H4 (cell line): ENCODE data around the gene SLC6A19. TPM values are rescaled to one million over a fixed set of nuclear protein-coding genes. Genes with fewer than 3 reads are reported as not detected.

ENCODE experiments used
- DNase-seq: peaks from one replicate; pipeline ENCODE4 v3.0.0-alpha.2; 2015; ENCODE audit warnings: low spot score
- total RNA-seq: library from RNA; depleted of rRNA; stranded (reverse); fragments of >200 nt; shearing (Covaris generic); gene quantifications from 2 replicates; pipeline ENCODE4 v1.2.3, GENCODE V29; 2014

SLC6A19 gene
- total RNA-seq, 1 experiment from 2014 or later = not detected

DNA sequence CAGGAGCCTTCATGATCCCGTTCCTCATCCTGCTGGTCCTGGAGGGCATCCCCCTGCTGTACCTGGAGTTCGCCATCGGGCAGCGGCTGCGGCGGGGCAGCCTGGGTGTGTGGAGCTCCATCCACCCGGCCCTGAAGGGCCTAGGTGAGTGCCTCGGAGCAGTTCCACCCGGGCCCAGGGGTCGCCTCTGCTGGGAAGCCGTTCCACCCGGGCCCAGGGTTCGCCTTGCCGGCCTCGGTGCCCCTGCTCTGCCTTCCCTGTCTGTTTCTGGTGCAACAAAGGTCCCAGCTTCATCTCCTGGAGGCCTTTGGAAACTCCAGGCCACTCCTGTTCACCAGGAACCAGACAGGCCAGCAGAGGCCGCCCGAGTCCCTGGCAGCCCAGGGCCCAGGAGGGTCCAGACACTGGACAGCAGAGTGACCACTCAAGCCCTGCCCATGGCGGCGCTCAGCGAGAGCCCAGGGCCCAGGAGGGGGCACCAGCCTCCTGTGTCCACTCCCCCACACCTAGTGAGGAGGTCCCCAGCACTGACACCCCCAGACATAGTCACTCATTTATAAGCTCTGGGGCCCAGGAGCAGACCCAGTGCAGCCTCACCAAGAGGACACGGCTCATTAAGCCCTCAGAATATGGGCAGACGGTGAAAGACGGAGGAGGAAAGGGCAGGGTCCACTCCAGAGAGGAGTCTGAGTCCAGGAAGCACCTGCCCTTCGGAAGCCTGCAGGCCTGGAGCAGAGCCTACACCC, 7.5 kb downstream of the SLC6A19 start:
- no peak for DNase-seq

DNA sequence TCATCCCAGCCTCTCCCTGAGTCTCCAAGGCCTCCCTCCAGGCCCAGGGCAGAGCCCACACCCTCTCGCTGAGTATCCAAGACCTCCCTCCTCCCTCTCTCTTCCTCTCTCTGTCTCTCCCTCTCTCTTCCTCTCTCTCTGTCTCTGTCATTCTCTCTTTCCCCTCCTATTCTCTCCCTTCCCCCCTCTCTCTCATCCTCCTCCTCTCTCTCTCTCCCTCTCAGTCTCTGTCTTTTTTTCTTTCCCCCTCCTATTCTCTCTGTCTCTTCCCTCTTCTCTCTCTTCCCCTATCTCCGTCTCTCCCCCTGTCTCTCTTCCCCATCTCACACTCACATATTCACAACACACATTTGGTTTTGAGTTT, 8.1 kb downstream of the SLC6A19 start:
- no peak for DNase-seq

DNA sequence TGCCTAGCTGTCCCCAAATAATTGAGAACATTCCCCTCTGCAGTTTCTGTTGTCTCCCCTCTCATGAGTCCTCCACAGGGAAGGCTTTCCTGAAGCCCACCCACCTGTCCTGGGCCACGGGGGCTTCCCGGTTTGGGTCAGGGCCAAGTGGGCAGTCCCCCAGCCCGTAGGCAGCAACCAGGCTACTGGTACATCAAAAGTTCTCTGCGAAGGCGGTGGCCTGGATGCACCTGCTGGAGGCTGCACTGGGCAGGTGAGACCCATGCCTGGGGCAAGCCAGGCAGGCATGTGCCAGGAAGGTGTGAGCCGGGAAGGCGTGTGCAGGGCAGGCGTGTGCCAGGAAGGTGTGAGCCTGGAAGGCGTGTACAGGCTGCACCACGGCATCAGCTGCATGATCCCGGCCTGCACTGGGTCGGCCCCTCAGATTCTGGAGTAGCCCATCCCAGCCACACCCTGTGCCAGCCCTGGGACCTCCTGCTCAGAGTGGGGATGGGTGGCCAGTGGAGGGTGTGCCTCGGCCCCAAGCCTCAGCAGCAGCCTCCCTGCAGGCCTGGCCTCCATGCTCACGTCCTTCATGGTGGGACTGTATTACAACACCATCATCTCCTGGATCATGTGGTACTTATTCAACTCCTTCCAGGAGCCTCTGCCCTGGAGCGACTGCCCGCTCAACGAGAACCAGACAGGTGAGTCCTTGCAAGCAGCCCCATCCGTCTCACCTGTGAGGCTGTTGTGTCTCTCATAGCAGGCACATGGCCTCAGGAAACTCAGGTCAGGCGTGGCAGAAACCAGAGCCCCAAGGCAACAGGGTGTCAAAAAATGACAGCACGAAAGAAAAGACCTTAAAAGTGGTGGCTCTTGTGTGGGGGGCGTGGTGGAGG, 8.7 kb downstream of the SLC6A19 start:
- DNase-seq = no peak

DNA sequence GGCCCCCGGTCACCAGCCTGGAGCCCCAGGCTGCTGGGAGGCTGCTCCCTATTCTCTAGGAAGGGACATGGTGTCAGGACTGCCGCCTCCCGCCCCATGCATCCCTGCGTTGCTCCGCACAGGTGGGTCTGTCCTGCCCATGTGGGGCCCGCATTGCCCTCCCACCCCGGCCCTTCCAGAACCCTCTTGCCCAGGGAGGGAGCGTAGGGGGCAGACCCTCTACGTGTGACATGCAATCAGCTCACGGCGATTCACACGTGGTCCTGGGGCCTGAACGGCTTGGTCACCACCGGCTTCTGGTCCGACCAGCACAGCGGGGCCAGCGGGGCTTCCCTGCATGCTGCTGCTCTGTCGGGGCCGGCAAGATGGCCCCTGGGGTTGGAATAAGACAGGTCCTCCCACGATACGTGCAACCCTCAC, 9.4 kb downstream of the SLC6A19 start:
- no peak for DNase-seq

DNA sequence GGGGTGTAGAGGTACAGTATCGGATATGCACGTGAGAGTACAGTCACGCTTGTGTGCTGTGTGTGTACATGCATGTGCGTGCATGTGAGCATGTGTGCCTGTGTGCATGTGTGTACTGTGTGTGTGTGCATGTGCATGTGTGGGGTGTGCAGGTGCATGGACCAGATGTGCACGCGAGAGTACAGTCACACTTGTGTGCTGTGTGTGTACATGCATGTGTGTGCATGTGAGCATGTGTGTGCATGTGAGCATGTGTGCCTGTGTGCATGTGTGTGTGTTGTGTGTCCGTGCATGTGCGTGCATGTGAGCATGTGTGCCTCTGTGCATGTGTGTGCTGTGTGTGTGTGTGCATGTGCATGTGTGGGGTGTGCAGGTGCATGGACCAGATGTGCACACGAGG, 10.3 kb downstream of the SLC6A19 start:
- DNase-seq = no peak

DNA sequence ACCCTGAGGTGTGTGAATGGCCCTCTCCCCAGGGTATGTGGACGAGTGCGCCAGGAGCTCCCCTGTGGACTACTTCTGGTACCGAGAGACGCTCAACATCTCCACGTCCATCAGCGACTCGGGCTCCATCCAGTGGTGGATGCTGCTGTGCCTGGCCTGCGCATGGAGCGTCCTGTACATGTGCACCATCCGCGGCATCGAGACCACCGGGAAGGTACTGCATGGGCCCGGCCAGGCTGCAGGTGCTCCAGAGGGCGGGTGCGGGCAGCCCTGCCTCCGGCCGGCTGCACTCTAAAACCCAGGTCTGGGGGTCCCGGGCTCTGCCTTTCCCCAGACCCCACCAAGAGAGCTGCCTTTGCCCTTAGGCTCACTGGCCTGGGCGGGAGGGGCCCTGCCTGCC, 10.9 kb downstream of the SLC6A19 start:
- no peak for DNase-seq

DNA sequence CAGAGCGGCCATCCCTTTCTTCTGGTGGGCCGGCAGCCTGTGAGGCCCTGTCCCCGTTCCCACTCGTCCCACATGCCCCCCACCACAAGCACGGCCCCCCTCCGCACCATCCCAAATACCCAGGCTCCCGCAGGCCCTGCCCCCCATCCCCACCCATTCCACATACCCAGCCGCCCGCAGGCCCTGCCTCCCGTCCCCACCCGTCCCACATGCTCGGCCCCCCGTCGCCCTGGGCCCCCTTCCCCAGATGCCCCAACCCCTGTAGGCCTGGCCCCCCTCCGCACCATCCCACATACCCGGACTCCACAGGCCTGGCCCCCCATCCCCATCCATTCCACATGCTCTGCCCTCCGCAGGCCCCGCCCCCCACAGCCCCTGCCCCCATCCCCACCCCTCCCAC, 11.5 kb downstream of the SLC6A19 start:
- DNase-seq = no peak

DNA sequence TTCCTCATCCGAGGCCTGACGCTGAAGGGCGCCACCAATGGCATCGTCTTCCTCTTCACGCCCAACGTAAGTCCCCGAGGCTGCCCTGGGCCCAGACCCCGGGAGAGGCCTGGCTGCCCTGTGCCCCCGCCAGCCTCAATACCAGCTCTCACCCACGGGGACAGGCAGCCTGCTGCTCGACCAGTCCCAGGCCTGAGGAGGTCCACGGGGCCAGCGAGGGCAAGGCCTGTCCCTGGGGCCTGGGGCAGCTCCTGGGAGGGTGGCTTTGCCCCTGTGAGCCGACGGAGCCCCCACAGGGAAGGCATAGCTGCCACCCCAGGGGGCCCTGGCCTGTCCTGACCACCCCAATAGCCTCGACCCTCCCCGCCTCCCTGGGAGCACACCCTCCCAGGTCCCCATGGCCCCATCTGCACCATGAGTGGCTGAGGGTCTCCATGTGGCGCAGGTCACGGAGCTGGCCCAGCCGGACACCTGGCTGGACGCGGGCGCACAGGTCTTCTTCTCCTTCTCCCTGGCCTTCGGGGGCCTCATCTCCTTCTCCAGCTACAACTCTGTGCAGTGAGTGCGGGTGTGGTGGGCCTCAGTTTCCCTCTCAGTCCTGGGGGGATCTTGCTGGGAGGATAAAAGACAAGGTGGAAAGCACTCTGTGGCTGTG, 12.2 kb downstream of the SLC6A19 start:
- DNase-seq = no peak

DNA sequence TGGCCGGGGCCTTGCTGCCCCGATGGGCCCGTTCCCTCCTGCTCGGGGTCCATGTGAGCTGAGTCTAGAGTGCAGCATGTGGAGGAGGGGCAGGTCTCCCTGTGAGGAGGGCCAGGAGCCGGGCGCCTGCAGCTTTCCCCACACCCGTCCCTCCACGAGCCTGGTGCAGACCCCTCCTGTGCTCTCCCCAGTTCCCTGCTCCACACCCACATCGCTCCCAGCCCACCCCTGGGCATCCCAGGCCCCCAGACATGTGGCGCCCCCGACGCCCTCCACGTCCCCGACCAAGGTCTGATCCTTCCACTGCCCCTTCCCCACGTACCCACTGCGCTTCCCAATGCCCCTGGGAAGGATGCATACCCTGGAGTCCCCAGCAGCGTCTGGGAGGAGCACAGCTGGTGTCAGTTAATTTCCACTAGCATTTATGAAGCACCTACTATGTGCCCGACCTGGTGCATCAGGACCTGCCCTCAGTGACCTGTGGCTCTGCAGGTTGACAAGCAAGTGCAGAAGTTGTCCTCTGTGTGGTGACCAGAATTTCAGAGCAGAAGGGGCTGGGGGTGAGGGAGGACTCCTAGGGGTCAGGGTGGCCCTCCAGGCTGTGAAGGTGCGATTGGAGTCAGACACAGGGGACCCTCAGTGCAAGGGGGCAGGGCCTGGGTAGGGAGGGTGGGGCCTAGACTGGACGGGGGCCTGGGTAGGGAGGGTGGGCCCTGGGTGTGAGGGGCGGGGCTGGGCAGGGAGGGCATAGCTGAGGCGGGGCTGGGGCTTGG, 13.0 kb downstream of the SLC6A19 start:
- DNase-seq = no peak

DNA sequence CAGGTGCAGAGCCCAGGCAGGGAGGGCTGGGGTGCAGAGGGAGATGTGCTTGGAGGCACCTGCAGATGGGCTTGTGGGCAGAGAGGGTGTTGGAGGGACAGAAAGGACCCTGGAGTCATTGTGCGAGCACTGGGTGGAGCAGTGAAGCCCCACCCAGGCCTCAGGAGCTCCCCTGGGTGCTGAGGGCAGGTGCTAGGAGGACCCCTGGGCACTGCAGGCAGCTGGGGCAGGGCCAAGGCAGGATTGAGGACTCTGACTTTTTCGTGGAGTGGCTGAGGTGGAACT, 13.5 kb downstream of the SLC6A19 start:
- DNase-seq = no peak

DNA sequence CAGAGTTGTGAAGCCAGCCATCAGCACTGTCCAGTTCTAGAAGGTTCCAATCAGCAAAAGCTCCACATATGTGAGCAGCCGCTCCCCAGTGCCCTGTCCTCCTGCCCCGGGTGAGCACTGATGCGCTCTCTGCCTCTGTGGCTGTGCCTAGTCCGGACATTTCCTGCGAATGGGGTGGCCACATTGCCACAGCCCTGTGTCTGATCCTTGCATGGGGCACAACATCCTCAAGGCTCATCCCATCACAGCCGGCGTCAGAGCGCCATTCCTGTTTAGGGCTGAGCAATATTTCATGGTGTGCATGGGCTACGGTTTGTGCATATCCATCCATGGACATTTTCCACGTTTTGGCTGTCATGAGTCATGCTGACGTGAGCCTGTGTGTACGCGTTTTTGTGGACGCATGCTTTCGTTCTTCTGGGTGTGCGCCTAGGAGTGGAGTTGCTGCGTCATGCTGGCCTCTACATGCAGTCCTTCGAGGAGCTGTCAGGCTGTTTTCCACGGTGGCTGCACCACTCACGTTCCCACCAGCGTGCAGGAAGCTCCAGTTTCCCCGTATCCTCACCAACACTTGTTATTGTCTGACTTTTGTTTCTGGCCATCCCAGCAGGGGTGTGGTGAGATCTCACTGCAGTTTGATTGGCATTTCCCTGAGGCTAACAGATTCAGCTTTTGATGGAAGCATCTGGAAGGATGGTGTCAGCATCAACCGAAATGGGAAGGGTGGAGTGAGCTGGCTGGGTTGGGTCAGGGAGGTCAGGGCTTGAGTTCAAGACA, 14.1 kb downstream of the SLC6A19 start:
- DNase-seq = no peak

DNA sequence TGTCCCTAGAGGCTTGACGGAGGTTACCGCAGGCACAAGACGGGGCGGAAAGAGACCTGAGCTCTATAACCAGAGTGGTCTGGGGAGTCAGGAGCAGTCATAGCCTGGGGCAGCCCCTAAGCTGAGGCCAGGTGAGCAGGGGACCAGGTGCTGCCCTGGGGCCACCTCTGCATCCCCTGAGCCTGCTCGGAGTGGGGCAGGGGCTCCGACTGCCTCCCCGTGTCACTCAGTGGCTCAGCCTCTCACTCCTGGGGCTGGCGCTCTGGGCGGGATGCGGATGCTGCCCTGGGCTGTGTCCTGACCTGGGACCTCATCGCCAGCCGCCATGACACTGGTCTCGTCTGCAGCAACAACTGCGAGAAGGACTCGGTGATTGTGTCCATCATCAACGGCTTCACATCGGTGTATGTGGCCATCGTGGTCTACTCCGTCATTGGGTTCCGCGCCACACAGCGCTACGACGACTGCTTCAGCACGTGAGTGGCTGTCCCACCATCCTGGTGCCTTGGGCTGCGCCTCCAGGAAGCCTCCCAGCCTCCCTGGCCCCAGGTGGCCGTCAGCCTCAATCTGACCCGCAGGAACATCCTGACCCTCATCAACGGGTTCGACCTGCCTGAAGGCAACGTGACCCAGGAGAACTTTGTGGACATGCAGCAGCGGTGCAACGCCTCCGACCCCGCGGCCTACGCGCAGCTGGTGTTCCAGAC, 15.0 kb downstream of the SLC6A19 start:
- DNase-seq = no peak

DNA sequence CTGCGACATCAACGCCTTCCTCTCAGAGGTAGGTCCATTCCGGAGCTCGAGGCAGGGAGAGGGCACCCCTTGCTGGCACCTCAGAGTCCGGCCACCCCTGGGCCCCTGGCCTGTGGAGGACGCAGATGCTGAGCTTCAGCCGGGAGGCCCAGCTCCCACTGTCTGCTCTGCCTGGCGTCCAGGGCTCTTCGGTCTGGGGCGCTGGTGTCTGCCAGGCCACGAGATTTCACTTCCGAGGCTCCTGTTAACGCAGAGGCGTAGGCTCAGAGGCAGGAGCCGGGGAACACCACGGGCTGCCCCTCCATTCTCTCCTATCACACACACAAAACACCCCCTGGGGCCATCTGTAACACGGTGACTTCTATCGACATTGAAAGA, 15.5 kb downstream of the SLC6A19 start:
- DNase-seq = no peak

DNA sequence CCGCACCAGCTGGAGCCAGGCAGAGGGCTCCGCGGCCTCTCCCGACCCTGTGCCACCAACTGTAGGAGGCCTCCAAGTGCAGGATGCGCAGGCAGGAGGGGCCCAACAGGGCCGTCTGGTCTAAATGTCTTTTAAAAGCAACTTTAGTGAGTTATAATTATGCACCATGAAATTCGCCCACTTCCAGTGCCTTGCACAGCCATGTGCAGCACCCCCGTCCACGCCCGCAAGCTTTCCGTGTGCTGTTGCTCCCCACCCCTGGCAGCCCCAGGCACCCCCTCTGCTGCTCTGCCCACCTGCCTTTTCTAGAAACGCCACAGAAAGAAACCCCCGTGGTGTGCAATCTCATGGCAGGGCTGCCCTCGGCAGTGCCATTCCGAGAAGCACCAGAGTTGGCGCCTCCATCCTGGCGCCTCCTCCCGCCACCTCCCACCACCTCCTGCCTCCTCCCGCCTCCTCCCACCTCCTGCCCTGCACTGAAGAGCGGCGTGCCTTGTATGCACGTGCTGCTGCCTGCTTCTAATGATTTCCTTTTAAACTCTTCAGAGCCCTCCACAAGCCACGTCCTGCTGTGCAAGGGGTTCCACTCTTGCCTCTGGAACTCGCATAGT, 16.3 kb downstream of the SLC6A19 start:
- DNase-seq = no peak

DNA sequence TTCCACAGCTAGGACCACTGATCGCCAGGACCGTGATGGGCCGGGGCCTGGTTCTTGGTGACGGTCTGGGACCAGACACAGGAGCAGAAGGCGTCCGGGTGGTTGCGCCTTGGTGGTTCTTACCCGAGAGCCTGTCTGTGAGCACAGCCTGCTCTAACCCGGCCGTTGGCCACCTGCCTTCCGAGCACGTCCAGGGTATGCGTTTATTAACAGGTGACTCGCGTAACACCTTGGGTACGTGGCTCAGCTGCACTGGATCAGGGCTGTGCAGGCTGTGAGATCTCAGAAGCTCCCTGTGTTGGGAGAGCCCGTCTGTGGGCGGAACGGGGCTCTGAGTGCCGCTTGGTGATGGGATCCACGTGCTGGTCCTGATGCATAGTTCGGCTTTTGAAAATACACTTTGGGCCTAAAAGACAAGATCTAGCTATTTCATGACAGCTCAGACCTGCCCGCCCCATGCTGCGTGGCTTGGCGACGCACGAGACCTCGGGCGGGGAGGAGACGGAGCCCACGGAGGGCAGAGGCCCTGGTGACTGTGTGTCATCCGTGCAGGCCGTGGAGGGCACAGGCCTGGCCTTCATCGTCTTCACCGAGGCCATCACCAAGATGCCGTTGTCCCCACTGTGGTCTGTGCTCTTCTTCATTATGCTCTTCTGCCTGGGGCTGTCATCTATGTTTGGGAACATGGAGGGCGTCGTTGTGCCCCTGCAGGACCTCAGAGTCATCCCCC, 17.1 kb downstream of the SLC6A19 start:
- no peak for DNase-seq

DNA sequence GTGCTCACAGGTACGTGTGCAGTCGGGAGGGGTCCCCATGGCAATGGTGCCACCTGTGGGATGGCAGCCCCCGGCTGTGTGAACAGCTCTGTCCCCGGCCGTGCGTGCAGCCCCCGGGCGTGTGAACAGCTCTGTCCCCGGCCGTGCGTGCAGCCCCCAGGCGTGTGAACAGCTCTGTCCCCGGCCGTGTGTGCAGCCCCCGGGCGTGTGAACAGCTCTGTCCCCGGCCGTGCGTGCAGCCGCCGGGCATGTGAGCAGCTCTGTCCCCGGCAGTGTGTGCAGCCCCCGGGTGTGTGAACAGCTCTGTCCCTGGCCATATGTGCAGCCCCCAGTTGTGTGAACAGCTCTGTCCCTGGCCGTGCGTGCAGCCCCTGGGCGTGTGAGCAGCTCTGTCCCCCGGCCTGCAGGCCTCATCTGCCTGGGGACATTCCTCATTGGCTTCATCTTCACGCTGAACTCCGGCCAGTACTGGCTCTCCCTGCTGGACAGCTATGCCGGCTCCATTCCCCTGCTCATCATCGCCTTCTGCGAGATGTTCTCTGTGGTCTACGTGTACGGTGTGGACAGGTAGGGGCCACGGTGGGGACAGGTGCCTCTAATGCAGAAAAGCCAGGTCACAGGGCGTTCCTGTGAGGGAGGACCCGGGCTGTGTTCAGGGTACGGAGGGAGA, 17.8 kb downstream of the SLC6A19 start:
- DNase-seq = no peak

DNA sequence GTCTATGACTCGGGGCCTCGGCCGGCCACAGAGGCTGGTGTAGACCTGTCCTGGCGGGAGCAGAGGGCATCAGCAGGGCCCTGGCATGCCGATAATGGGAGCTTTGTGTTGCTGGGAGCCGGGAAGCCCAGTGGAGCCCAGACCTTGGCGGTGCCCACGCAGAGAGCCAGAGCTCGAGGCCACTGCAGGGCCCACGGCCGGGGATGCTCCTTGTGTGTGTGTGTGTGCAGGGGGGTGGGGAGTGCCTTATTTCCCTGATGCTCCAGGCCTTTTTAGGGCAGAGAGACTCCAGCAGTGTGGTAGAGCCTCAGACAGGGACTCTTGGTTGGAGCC, 18.3 kb downstream of the SLC6A19 start:
- no peak for DNase-seq

DNA sequence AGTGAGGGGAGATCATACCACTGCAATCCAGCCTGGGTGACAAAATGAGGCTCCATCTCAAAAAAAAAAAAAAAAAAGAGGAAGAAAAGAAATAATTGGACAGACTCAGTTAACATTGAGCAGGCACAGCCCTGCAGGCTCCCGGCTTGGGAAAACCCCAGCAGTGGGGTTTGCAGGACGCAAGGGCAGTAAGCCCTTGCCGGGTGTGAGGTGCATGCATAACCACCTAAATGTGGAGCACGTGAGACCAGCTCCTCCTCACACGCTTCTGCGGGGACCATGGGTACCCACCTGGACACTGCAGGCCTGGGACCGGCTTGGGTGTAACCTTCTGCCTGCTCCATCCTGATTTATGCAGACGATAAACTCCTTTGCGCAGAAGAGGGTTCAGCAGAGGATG, 19.0 kb downstream of the SLC6A19 start:
- DNase-seq = no peak

DNA sequence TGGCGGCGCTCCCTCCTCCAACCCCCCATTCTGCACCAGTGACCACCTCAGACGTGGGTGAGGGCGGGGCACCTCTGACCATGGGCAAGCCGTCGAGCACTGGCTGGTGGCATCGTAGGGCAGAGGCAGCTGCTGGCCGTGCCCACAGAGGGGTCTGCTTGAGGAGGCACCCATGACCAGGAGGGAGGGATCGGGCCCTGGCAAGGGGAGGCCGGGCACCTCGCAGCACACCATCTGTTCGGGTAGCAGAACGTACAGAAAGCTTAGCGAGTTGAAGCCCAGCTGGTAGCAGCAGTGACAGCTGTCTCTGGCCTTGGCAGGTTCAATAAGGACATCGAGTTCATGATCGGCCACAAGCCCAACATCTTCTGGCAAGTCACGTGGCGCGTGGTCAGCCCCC, 19.4 kb downstream of the SLC6A19 start:
- no peak for DNase-seq
